ENCODE measurements around the gene PPP1R9A. TPM values are rescaled to one million over a fixed set of nuclear protein-coding genes. Genes with fewer than 3 reads are reported as not detected.

PPP1R9A gene
- total RNA-seq, 1 experiment from 2014 or later = 13.5 TPM

DNA sequence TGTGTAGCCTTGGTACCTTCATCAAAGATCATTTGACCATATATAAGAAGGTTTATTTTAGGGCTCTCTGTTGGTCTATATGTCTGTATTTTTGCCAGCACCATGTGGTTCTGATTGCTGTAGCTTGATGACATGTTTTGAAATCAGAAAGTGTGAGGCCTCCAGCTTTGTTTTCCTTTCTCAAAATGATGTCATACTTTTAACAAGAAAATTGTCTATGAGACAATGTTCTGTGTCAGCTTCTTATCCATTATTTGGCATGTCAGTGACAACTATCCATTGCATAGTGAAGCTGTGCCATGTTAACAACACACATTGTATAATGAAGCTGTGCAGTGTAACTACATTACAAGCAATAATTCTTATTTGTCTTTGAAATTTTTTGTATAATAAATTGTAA lies 9.1 kb upstream of the PPP1R9A start (continued):
- TF ChIP-seq, protein P1, sequence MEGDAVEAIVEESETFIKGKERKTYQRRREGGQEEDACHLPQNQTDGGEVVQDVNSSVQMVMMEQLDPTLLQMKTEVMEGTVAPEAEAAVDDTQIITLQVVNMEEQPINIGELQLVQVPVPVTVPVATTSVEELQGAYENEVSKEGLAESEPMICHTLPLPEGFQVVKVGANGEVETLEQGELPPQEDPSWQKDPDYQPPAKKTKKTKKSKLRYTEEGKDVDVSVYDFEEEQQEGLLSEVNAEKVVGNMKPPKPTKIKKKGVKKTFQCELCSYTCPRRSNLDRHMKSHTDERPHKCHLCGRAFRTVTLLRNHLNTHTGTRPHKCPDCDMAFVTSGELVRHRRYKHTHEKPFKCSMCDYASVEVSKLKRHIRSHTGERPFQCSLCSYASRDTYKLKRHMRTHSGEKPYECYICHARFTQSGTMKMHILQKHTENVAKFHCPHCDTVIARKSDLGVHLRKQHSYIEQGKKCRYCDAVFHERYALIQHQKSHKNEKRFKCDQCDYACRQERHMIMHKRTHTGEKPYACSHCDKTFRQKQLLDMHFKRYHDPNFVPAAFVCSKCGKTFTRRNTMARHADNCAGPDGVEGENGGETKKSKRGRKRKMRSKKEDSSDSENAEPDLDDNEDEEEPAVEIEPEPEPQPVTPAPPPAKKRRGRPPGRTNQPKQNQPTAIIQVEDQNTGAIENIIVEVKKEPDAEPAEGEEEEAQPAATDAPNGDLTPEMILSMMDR (IDR thresholded peaks at IDR 0.05 in 2 of 3, conservative IDR thresholded peaks at IDR 0.05 in 1 of 3; ENCODE audit: borderline replicate concordance in 1 of 3, insufficient read depth in 1 of 3, low read depth in 2 of 3, low read length in 2 of 3) = no peak
- no peak for TF ChIP-seq ZFX (IDR thresholded peaks at IDR 0.05)

DNA sequence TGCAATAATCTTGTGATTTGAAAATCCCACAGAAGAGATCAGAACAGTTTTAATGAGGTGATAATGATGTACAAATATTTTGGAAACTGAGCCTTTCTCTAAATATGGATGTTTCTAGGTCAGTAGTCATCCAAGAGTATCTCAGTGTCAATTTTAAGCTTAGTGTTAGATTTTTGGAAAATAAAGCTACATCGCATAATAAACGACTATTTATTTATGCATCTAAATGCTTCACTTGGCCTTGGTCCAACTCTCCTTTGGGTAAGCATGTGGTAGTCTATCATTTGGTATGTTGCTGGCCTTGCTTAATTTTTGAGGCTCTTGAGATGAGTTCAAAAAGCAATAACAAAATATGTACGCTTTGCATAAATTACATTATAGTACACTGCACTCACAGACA lies 5.4 kb upstream of the PPP1R9A start:
- no peak overlapping the region for H3K4me3 ChIP-seq (replicated peaks in 1 of 2; ENCODE audit: low read depth in 1 of 2, low read length in 2 of 2)
- H3K79me2 ChIP-seq (ENCODE audit: insufficient read depth, low read length) = no peaks in the 10 kb centered on the region
- H3K4me1 ChIP-seq (ENCODE audit: control insufficient read depth in 1 of 2, insufficient read depth in 2 of 2, low read length in 2 of 2) = peaks cover 3 to 5% of the 10 kb centered on the region in 2 experiments; a peak in 3 of 4 replicates
- ATAC-seq (no peak), DNase-seq (ENCODE audit: low read depth, low spot score) (no peak)
- no peak overlapping the region for H3K9ac ChIP-seq (ENCODE audit: low read length)
- H3K9me3 ChIP-seq (ENCODE audit: control insufficient read depth in 1 of 2, insufficient read depth in 1 of 2, low read depth in 1 of 2, low read length in 2 of 2) = no peaks in the 10 kb centered on the region
- POLR2A ChIA-PET = no interaction called here
- no peaks in the 10 kb centered on the region for H3K27me3 ChIP-seq (ENCODE audit: insufficient read depth, low read length)
- CTCF ChIA-PET = no interaction called here
- H3K4me2 ChIP-seq (ENCODE audit: low read length) = no peak overlapping the region
- intact Hi-C loops (cut with micrococcal nuclease) = no loop called here
- no peak overlapping the region for H2AFZ ChIP-seq (ENCODE audit: low read depth, low read length, poor library complexity, severe bottlenecking)
- no TSS peak for BruUV-seq (replicated peaks)
- H3K27ac ChIP-seq (ENCODE audit: low read depth, low read length) = no peak overlapping the region
- RAD21 ChIA-PET (ENCODE audit: low non-redundant PET in 1 of 2, low total read pairs in 2 of 2, uncharacterized antibody in 2 of 2, unreplicated experiment in 2 of 2) = no interaction called here
- no peaks in the 10 kb centered on the region for H3K36me3 ChIP-seq (ENCODE audit: control insufficient read depth in 1 of 2, insufficient read depth in 2 of 2, low read length in 2 of 2)
- no peaks in the 10 kb centered on the region for H3K9me2 ChIP-seq (ENCODE audit: insufficient read depth)
- TF ChIP-seq, protein P2, sequence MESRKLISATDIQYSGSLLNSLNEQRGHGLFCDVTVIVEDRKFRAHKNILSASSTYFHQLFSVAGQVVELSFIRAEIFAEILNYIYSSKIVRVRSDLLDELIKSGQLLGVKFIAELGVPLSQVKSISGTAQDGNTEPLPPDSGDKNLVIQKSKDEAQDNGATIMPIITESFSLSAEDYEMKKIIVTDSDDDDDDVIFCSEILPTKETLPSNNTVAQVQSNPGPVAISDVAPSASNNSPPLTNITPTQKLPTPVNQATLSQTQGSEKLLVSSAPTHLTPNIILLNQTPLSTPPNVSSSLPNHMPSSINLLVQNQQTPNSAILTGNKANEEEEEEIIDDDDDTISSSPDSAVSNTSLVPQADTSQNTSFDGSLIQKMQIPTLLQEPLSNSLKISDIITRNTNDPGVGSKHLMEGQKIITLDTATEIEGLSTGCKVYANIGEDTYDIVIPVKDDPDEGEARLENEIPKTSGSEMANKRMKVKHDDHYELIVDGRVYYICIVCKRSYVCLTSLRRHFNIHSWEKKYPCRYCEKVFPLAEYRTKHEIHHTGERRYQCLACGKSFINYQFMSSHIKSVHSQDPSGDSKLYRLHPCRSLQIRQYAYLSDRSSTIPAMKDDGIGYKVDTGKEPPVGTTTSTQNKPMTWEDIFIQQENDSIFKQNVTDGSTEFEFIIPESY (IDR thresholded peaks at IDR 0.05; ENCODE audit: extremely low read depth, insufficient replicate concordance, low read length) = no peak
- TF ChIP-seq, protein P3, sequence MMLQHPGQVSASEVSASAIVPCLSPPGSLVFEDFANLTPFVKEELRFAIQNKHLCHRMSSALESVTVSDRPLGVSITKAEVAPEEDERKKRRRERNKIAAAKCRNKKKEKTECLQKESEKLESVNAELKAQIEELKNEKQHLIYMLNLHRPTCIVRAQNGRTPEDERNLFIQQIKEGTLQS (IDR thresholded peaks at IDR 0.05) = no peak
- TF ChIP-seq SIN3A (IDR thresholded peaks at IDR 0.05; ENCODE audit: low read depth) (no peak), FOSL1 (IDR thresholded peaks at IDR 0.05; ENCODE audit: low read depth) (no peak), ZFX (IDR thresholded peaks at IDR 0.05) (no peak), SP1 (IDR thresholded peaks at IDR 0.05; ENCODE audit: low read depth) (no peak), EGR1 (IDR thresholded peaks at IDR 0.05; ENCODE audit: low read depth) (no peak), CEBPB (IDR thresholded peaks at IDR 0.05; ENCODE audit: low read depth) (no peak), TCF7L2 (IDR thresholded peaks at IDR 0.05; ENCODE audit: borderline replicate concordance, extremely low read depth, insufficient read depth, insufficient read length) (no peak)
- H4K20me1 ChIP-seq (ENCODE audit: insufficient read depth) = no peaks in the 10 kb centered on the region
